Activated T-cell treated with anti-CD3 and anti-CD28 coated beads for 4 hours (primary cell): Measurements from ENCODE around the gene GSG1L.

Source experiments
- DNase-seq: peaks from one replicate; pipeline ENCODE4 v3.0.0-alpha.2; 2020

GSG1L gene

DNA sequence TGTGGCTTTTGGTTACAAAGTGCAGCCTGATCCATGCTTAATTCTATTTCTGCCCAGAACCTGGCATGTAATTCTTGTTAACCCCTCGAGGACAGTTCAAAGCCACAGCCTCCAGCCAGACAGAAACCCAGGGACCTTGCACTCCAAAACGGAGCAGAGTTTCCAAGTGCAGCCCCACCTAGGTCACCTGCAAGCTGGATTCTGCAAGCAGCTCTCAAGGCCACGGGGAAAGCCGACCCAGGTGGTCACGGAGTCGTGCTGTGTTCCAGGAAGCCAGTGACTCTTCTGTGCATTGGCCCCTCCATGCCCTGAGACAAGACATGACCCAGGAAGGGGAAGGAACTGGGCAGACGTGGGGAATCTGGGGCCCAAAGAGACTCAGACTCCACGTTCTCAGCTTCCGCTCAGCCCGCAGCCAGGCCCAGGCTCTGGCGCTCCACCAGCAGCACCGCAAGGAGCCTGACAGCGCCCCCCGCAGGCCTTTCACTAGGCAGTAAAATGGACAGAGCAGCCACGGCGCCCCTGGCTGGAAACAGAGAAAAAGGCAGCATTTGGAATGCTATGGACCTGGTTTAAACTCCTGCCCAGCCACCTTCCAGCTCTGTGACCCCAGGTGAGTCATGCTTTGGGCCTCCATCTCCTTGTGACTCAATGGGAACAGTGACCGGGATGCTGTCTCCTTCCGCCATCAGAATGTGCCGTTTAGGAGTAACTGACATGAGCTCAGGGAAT lies 27.3 kb upstream of the GSG1L start:
- DNase-seq, result no peak

DNA sequence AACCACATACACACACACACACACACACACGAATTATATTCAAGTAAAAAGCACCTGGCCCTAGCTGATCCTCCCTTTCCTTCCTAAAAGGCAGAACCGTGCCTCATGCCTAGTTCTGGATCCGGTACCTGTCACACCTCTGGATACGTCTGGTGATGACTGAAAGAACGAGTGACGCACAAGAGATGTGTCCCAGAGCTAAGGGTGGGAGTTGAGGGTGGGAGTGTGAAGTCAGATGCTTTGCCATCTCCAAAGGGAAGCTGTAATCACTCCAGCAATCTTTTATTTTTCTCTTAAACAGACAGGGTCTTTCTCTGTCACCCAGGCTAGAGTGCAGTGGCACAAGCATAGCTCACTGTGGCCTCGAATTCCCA lies 26.5 kb upstream of the GSG1L start:
- no peak for DNase-seq

GRCh38 chr16:28089205-28089991 lies 25.9 kb upstream of the GSG1L start:
- no peak for DNase-seq

- DNase-seq, result no peak
Measured at GRCh38 chr16:28087675-28088300, 24.3 kb upstream of the GSG1L start.

DNA sequence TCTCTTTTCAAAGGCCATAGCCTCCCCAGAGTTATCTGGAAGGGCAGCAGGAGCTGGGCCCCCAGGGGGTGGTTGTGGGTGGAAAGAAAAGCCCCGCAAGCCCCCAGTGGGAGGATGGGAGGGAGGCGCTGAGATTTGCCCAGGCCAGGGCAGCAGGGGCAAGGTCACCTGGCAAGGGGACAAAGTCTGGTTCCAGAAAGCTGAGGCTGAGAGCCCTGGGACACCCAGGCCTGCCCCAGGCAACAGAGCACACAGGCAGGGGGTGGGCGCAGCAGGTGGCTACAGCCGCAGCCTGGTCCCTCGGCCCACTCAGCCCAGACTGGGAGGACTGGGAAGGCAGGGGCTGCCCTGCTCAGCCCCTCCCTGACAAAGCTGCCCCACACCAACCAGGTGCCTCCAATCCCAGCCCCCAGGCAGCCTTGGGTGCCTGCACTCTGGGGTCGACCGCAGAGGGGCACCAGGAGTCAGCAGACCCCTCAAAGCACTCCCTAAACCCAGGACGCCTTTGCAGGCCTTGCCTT lies 23.7 kb upstream of the GSG1L start:
- no peak for DNase-seq

- DNase-seq, result no peak
Measured at GRCh38 chr16:28086186-28087139, 22.9 kb upstream of the GSG1L start.

DNA sequence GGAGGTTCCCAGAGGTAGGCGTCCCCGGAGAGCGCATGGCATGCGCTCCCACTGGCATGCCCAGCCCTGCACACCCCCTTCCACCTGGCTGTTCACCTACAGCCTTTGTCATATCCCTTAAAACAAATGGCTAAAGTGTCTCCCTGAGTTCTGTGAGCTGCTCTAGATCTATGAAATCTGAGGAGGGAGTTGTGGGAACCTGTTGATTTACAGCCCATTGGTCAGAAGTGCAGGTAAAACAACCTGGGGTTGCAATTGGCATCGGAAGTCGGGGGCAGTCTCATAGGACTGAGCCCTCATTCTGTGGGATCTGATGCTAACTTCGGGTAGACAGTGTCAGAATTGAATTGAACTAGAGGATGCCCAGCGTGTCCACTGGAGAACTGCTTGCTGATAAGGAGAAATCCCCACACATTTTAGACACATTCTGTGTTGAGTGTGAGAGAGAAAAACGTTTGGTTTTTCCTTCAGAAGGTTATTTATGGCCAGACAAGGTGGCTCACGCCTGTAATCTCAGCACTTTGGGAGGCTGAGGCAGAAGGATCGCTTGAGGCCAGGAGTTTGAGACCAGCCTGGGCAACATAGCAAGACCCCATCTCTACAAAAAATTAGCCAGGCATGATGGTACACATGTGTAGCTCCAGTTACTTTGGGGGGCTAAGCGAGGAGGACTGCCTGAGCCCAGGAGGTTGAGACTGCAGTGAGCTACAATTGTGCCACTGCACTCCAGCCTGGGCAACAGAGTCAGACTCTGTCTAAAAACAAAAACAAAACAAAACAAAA lies 22.1 kb upstream of the GSG1L start:
- no peak for DNase-seq

DNA sequence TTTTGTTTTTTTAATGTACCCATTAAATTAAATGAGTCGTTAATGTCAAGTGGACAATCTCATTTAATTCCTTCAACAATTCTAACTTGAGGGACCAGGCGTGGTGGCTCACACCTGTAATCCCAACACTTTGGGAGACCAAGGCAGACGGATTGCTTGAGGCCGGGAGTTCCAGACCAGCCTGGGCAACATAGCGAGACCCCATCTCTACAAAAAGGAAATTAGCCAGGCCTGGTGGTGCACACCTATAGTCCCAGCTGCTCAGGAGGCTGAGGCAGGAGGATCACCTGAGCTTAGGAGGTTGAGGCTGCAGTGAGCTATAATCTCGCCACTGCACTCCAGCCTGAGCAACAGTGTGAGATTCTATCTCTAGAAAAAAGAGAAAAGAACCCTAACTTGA lies 20.7 kb upstream of the GSG1L start:
- DNase-seq, result no peak

DNA sequence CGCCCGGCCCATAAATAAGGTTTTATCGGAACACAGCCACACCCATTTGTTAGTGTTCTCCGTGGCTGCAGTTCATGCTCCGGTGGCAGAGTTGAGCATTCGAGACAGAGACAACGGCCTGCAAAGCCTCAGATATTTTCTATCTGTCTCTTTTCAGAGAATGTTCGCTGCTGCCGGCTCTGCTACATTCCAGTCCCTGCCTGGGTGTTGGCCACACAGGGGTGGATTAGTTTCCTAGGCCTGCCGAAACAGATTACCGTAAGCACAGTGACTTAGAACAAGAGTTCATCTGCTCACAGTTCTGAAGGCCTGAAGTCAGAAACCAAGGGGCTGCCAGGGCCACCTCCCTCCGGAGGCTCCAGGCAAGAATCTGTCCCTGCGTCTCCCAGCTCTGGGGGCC lies 19.1 kb upstream of the GSG1L start:
- no peak for DNase-seq

- no peak for DNase-seq
Measured at GRCh38 chr16:28081391-28081968, 18.0 kb upstream of the GSG1L start.

- DNase-seq, result no peak
Measured at GRCh38 chr16:28078261-28078660, 14.7 kb upstream of the GSG1L start.

DNA sequence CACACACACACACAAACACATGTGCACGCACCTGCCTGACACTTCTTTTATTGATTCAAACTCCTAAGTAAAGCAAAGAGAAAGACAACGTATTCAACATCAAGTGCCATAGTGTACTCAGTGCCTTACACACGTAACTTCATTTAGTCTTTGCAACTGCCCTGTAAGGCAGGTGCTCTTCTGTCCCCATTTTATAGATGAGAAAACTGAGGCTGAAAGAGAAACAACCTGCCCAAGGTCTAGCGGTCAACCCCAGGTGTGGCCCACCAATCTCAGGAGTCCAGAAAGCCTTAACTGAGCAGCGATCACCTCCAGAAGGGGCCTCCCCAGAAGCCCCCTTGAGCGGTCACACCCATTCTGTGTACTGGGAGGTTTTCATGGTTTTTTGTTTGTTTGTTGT lies 10.3 kb upstream of the GSG1L start:
- no peak for DNase-seq

DNA sequence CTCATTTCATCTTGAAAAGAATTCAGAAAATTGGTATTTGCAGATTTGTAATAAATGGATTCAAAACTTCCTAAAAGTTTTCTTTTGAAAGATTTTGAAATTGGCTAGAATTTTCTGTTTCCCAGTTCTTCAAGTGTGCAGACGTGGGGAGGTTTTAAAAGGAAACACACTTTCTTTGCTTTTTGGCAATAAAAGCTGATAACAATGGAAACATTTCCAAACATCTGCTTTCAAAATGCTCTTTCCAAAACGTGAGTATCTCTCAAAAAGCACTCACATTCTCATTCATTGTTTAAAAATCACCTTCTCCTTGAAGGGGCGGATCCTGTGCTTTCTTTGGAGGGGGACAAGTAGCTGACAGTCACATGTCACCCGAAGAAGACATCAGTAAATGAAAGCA lies 8.6 kb upstream of the GSG1L start:
- DNase-seq, result no peak

DNA sequence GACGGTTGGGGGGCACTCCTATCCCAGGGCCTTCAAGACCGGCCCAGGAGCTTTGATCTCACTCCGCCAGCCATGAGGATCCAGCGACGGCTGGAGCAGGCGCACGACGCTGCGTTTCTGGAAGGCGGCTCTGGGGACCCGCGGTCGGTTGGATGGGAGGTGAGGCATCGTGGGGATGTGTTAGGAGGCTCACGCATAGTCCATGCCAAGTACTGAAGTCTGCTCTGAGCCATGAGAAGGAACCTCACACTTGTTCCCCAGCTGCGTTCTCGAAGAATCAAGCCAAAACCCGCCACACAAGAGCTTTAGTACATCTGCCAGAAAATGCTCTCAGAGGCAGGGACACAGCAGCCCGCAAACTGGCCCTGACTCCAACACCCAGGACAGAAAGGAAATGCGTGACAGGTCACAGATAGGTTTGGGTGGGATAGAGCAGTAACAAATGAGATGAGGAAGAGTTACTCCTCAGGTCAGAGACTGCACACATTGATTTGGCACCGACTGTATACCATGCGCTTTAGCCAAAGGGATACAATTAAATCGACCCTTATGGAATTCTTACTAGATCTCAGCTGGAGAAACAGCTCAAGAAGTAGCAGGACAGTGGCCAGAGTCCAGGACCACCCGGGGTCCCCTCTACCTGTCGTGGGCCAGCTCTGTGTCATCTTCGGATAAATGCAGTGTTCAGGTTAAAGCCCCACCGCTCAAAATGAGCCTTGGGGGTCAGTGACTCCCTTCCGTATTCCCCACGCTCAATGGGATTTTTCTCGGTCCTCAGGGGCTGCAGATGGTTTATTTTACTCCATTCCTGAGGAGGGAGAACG lies 6.7 kb upstream of the GSG1L start:
- DNase-seq, result no peak

DNA sequence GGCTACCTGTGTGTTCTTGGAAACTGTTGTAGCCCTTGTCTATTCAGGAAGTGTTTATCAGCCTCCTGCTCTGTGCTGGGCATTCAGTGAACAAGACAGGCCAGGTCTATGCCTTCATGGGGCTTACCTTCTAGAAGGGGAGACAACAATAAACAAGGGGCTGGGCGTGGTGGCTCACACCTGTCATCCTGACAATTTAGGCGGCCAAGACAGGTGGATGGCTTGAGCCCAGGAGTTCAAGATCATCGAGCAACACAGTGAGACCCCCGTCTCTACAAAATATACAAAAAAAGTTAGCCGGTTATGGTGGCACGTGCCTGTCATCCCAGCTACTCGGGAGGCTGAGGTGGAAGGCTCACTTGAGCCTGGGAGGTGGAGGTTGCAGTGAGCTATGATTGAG lies 5.5 kb upstream of the GSG1L start:
- DNase-seq, result no peak

GRCh38 chr16:28067604-28068379 lies 4.3 kb upstream of the GSG1L start:
- no peak for DNase-seq

- no peak for DNase-seq
Measured at GRCh38 chr16:28064706-28065249, 1.3 kb upstream of the GSG1L start.

DNA sequence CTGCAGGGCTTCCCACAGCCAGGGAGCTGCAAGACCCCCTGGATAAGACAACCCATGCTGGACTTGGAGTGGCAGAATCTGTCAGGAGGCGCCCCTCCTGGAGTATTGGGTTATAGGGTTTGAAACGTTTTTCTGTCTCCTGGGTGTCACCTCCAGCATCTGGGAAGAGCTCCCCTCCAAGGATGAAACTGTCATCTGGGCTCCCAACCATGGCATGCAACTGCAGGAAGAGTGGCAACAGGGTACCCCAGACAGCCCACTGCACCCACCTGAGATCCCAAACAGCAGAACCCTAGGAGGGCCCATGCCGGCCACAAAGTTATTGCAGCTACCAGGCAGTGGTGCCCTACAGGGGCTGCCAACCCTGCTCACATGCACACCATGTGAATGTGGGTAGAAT lies 636 bp upstream of the GSG1L start:
- DNase-seq, result no peak

DNA sequence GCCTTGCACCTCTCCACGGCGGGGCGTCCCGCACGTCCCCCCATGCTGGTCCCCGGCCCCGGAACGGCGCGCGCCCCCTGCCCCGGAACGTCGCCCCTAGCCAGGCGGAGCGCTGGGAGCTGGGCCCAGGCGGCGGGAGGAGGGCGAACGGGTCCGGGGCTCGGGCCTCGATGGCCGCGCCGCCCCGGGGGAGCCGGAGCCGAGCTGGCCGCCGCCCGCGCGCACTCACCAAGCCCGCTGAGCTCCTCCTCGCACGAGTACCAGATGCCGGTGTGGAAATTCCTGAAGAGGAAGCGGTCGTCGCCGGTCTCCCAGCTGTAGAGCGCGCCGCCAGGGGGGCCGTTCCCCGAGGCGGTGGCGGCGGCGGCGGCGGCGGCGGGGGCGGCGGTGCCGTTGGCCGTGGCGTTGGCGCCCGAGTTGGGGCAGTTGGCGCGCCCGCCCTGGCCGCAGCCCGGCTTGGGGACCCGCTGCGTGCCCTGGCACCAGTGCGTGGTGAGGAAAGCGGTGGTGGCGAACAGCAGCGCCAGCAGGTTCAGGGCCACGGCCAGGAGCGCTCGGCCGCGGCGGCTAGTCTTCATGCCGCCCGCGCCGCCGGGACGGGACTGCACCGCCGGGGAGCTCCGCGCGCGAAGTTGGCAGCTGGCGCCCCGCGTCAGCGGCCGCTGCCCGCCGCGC lies 530 bp downstream of the GSG1L start:
- DNase-seq, result no peak
